Effector CD4-positive, alpha-beta T cell (primary cell): ENCODE measurements around the gene HSFX1. TPM values are rescaled to one million over a fixed set of nuclear protein-coding genes. Genes with fewer than 3 reads are reported as not detected.
"Not testable (repeated sequence)": the region's sequence is repeated elsewhere in the genome, so short reads cannot be mapped to it uniquely, and the experiment has no call there.

Source experiments
- DNase-seq: peaks from one replicate; pipeline ENCODE4 v3.0.0-alpha.2; 2020
- total RNA-seq: gene quantifications from one replicate; lab custom pipeline; 2026; lab: John Stamatoyannopoulos, UW

Gene HSFX1, protein sequence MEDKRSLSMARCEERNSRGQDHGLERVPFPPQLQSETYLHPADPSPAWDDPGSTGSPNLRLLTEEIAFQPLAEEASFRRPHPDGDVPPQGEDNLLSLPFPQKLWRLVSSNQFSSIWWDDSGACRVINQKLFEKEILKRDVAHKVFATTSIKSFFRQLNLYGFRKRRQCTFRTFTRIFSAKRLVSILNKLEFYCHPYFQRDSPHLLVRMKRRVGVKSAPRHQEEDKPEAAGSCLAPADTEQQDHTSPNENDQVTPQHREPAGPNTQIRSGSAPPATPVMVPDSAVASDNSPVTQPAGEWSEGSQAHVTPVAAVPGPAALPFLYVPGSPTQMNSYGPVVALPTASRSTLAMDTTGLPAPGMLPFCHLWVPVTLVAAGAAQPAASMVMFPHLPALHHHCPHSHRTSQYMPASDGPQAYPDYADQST
- total RNA-seq = not detected

DNA sequence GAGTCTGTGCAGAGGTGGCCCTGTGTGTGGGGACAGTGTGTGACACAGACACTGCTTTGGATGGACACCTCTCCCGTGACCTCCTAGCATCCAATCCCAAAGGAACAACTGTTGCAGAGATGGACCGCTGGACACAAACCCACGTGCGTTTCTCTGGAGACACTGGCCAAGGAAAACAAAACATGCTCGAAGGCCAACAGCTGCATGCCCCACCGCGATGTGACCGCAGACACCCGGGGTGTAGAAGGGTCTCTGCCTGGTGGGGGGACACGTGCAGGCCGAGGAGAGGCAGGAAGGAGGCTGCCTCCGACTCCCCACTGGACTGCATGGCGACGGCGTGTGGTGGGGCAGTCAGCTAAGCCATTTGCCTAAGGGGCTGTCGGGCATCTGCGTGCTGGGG lies at the start of gene HSFX1:
Gene HSFX1 (plus strand): TSS at position 301 of the 400 bp plus-strand sequence. CDS start 614 bp downstream, outside the sequence.
- DNase-seq = not testable (repeated sequence)

DNA sequence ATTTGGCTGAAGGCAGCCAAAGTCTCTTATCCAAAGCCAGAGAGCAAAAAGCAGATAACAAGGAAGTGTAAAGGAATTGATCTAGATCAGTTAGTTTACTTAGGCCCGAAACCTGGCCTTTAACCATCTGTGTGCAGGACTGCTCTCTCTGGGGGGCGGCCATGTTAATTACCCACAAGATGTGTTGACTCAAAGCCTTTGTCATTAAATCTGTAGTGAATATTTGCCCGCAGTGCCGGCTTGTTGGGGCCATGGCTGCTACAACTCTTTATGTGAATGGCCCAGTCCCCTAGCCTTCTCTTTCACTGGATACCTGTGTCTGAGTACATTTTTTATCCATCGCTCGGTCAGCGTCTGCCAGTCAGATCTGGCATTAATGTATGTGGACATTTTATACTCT lies 46.6 kb upstream of the HSFX1 start:
- not testable (repeated sequence) for DNase-seq

DNA sequence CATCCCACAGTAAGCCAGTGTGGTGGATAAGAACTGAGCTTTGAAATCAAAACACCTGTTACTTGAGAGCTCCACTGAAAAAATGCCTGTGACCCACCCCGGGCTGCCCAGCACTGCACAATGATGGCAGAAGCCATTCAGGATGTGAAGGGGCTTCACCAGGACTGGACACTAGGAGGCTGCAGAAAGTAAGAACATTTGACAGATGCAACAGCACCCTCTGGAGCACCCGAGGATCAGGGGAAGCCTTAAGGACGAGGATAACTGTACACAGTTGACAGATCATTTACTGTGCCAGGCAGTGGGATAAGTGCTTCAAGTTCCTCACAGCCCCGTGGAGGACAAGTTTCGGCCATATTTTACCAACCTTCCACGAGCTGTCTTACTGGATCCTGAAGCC lies 31.6 kb upstream of the HSFX1 start:
- not testable (repeated sequence) for DNase-seq

DNA sequence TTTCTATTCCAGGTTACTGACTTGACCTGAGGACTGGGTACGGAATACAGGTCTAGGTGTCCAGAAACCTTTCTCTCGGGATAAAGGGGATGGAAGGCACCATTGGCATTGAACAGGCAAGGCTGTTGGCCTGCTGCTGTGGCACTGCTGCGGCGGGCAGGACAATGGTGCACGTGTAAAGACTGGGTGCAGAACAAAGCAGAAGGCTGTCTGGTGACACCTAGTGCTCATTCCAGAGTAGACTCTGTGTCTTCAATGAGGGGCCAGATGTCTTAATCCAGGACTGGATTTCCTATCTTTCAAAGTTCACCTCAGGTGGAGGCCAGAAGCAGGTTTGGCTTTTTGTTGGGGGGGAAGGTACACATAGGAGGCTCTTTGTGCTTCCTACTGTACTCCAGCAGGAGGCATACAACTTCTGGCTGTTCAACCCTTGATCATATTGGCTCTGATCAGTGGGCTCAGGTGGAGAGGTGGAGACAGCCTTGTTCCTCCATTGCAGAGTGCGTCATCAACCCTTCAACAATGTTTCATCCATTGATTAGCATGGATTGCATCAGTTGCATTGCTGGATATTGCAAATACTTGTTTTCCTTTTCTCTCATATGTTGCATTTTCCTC lies 27.4 kb upstream of the HSFX1 start:
- not testable (repeated sequence) for DNase-seq

DNA sequence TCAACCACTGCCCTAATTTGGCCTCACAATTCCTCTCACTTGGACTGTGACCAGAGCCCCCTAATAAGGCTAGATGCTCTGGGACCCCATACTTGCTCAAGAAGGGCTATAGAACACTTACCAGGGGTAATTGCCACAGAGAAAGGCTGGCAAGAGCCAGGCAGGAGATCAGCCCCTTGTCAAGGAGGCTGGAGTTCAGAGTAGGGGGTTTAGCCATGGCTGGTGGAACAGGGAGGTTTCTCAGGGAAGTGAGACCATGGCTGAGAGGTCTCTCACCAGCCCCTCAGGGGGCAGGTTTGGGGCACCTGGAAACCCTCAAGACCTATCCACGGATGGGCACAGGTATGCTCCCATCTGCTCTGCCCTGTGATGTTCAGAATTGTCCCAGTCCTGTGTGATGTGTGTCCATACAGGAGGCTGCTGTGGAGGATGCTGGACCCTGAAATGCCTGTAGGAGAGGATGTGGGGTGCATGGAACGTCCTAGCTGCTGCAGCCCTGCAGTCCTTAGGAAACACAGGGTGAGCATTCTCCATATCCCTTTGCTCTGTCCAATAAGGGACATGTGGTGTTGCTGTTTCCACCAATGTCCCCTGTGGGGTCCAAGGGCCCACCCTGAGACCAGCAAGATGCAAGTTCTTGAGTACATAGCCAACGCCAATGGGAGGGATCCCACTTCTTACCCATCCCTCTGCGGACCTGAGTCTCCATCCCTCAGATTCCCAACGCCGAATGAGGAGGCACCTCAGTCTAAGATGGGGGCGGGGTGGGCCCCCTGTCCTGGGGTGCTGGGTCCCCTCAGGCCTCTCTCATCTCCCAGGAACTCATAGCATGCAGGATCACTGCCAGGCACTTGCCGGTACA lies 16.4 kb upstream of the HSFX1 start:
- no peak for DNase-seq

DNA sequence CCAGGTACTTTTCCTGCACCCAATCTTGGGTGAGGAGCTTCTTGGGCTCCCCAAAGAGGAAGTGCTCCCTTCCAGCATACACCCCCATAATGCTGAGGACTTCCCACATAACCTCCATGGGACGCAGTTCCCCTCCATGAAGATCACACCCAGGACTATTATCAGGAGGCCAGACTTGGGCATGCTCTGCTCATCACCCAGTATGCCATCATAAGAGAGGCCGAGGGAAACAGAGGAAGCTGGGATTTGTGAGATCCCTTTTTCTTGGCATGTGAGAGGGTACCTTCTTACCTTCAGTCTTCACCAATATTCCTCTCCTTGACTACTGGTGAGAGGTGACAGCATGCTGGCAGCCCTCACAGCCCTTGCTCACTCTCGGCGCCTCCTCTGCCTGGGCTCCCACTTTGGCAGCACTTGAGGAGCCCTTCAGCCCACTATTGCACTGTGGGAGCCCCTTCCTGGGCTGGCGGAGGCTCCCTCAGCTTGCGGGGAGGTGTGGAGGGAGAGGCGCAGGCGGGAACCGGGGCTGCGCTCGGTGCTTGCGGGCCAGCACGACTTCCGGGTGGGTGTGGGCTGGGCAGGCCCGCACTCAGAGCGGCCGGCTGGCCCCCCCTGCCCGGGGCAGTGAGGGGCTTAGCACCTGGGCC lies 15.7 kb upstream of the HSFX1 start:
- DNase-seq = no peak

DNA sequence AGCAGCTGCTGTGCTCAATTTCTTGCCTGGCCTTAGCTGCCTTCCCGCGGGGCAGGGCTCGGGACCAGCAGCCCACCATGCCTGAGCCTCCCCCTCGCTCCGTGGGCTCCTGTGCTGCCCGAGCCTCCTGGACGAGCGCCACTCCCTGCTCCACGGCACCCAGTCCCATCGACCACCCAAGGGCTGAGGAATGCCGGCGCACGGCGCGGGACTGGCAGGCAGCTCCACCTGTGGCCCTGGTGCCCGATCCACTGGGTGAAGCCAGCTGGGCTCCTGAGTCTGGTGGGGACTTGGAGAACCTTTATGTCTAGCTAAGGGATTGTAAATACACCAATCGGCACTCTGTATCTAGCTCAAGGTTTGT lies 15.2 kb upstream of the HSFX1 start:
- DNase-seq = not testable (repeated sequence)

DNA sequence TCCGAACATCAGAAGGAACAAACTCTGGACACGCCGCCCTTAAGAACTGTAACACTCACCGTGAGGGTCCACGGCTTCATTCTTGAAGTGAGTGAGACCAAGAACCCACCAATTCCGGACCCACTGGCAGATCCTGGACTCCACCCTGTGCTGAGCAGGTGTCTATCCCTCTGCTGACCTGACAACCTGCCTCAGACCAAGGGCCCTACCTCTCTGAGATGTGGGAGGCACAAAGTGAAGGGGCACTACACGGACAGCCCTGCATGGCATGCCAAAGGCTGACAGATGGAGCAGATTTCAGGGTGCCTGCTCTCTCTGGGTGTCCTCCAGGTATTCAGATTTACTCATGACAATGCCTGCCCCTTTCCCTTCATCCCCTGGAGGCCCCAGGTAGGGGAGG lies 14.0 kb upstream of the HSFX1 start:
- no peak for DNase-seq

DNA sequence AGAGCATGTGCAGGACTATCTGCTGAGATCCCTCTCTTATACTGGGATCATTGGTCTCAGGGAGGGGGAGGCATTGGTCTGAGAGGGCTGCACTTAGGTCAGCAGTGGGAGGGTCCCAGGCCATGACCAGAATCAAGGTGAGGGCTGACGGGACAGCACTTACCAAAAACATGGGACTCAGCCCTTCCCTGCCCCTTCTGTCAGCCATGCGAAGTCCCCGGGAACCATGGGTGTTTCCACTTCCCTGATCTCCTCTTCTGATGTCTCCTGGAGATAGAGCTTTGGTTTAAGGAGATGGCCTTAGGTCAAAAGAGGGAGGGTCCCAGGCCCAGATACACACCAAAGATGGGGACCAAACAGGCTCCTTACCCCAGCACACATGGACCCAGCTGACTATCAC lies 12.9 kb upstream of the HSFX1 start:
- DNase-seq = no peak

DNA sequence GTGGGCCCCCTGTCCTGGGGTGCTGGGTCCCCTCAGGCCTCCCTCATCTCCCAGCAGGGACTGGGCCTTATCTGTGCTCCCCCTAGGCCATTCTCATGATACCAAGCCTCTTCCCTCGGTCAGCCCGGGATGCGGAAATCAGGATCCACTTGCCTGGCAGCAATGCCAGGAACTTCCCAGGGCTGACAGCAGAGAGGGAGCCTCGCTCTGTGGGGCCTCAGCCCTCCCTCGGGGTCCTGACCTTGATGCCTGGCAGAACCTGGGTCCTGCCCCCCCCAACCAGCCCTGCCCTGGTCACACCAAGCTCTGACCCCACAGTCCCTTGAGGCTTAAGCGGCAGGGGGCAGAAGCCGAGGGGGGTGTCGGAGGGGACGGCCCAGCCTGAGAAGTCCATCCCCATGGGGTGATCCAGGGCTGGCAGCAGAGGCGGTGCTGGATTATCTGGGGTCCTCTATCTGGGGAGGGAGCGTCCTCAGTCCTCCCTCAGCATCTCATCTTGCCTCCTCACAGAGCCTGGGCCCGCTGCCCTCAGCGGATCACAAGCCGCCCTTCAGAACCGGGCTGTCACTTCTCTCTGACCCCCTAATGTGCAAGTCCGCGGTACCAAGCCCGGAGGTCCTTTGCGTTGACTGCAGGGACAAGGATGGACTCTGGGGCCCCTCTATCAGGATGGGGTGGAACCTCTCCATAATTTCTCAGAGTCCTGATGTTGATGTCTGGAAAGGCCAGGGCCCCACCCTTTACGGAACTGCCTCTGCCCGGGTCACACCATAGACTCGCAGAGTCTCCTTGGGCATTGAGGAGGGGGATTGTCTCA lies 11.8 kb upstream of the HSFX1 start:
- not testable (repeated sequence) for DNase-seq

DNA sequence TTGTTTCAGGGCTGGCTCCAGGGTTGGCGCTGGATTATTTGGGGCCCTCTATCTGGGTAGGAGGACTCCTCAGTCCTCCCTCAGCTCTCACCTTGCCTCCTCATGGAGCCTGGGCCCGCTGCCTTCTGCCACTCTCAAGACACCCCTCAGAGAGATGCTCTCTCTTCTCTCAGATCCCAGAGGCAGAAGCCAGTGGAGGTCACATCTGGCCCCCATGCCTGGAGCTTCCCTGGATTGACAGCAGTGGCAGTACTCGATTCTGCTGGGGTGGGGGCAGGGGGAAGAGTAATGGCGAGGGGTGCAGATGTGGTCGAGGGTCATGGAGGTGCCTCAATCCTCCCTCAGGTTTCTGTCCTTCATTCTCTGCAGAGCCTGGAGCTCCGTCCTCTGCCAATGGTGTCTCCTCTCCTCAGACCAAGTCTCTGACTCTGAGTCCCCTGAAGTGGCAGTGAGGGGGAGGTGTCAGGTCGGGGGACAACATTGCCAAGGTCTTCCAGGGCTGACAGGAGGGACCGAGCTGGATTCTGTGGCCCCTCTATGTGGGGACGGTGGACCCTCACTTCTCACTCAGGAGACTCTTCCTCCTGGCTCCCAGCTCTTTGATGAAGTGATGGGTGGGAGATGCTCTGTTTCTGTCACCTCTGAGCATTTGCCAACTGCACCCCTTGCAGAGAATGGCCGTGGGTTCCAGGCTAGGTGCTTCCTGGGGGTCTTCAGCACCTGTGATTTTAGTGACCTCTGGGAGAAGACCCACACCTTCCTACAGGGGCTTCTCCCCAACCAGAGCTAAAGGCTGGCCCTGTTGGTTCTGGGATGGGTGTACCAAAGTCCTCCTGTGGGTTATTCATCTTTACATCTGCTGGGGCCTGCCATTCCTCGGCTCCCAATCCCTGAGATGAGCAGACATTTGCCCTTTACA lies 10.9 kb upstream of the HSFX1 start:
- no peak for DNase-seq

DNA sequence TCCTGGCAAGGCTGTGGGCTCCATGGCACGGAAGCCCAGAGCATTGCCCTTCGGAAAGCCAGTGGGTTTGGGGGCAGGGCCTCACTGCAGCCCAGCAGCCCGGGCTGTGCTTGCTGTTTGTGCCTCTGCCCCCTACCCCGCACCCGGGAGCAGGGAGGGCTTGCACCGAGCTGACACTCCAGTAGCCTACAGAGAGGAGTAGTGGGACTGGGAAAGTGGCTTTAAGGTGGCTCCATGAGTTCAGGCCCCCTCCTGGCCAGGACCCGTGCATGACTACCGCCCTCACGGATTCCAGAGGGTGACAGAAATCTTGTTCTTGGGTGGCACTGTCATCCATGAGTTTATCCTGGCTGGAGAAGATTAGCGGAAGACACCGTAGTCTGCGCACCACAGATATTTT lies 3.5 kb upstream of the HSFX1 start:
- DNase-seq = not testable (repeated sequence)

DNA sequence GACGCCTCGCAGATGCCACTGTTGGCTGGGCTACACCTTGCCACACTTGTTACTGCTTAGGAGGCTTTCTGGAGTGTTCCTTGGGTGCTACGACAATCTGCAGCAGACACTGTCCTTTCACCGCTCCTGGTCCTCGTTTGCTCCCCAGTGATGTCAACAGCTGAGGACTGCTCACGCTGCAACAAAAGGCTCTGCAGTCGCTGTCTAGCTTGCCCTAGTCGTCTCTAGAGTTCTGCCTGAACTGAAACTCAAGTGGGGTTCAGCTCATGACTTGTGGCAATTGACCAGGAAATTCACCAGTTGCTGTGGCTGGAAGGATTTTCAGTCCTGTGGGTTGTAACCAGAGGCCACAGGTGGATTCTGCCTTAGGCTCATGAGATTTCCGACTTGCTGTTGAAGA lies 842 bp upstream of the HSFX1 start:
- not testable (repeated sequence) for DNase-seq

DNA sequence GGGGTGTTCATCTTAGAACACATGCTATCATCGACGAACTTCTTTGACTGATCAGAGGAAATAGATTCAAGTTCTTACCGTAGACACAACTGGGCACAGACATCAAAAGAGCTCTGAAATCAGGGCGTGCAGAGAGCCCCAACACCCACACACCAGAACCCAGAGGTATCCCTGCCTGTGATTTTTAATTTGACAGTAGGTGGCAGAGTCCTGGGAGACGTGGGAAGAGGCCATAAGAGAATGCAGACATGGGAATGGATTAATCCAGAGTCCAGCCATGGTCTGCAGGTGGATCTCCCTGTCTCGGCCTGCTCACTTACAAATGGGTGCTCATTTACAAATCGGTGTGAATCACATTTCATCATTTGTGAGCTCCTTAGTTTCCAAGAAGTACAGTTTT lies 4.1 kb downstream of the HSFX1 start:
- not testable (repeated sequence) for DNase-seq

DNA sequence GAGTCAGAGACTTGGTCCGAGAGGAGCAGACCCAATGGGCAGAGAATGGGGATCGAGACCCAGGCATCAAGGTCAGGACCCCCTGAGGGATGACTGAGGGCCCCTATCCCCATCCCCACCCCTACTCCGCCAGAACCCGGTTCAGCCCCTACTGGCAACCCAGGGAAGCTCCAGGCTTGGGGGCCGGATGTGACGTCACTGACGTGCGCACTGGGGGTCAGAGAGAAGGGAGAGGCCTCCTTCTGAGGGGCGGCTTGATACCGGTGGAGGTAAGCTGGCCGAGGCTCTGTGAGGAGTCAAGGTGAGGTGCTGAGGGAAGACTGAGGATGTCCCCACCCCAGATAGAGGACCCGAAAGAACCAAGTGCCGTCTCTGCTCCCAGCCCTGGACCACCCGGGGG lies 7.9 kb downstream of the HSFX1 start, which contains the start of gene MAGEA9:
Gene MAGEA9 (plus strand): TSS at position 204 of the 400 bp plus-strand sequence. CDS start 4,281 bp downstream, outside the sequence.
- DNase-seq = not testable (repeated sequence)

DNA sequence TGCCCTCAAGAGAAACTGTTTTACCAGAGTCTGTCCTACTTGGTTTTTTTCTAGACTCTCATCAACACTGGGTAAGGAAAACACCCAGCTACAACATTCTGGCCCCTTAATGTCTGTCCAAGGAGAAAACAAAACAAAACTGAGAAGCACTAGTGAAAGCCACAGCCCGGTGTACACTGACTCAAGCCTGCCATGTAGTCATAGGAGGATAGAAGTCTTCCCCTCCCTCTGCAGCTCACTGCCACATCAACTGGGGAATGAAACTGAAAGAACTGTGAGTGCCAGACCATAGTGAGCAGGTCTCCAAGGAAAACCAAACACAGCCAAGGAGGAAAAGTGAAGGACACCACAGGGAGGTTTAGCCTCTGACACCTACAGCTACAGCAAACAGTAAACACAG lies 21.7 kb downstream of the HSFX1 start:
- DNase-seq = not testable (repeated sequence)

DNA sequence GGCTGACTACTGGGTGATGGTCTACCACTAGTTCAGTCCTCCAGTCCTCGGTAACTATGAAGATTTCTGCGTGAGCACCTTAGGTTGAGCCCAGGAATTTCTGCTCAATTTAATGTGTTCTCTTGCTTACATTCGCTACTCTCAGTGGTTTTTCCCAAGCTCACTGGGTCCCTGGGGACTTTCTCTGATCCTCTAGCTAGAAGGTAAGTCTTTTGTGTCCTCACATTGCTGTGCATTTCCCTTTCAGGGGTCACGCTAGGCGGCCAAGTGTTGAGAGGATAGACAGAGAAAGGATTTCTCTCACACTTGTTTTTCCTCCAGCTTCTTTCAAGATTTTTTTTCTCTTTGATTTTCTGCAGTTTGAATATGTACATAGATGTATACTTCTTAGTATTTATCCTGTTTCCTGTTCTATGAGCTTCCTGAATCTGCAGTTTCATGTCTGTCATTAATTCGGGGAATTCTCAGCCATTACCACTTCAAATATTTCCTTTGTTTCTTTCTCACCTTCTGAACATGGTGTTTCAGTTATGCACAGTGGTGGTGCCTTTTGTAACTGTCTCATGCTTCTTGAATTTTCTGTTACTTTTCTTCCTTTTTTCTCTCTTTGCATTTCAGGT lies 25.3 kb downstream of the HSFX1 start:
- DNase-seq = no peak

DNA sequence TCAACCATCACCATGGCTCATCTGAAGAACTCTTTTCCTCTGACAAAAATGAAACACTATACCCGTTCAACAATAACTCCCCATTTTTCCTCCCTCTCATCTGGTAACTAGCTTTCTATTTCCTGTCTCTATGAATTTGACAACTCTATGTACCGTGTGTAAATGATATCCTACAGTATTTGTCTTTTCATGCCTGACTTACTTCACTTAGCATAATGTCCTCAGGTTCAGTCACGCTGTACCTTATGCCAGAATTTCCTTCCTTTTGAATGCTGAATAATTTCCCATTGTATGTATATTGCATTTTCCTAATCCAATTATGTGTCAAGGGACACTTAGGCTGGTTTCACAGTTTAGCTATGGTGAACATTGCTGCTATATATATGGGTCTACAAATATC lies 26.1 kb downstream of the HSFX1 start:
- no peak for DNase-seq

DNA sequence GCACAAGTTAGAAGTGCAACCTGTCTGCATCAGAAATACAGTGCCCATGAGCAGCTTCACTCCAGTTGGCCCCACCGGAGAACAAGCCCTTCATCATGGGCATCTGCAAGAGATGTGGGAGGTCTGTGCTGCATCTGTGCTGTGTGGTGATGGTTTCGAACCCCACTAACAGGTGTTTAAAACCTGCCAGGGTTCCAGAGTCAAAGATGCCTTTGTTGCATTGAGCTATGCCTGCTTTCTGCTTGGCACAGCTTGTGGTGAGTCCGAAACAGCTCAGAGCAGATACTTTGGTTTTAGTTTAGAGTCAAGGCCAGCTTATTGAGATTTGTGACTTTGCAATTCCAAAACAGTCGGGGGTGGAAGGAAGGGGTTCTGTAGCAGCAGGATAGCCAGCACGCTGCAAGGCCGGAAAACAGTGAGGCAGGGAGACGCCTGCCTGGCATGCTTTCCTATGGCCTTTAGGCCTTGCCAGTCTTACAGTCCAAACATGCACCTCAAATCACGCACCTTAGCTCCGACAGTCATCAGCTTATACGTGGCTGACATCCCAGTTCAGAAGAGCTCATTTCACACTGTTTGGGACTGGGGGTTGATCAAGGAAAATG lies 29.7 kb downstream of the HSFX1 start:
- no peak for DNase-seq

DNA sequence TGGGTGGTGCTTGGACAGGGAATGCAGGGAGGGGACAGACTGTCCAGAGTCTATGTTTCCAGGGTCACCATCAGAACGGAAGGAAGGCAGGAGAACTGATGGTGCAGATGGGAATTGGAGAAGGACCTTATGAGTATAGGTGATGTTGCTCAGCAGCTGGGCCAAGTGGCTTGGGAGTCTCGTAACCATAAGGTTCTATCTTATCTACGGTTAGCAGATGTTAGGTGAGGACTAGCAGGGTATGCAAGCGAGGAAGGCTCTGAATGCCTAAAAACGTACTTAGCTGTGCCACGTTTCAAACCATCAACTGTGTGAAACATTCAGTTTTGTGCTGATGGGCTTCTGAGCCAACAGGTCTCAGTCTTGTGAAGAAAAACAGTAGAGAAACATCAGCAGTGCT lies 30.2 kb downstream of the HSFX1 start:
- DNase-seq = no peak
